Esophagus squamous epithelium (tissue), 5 donors: Measurements from ENCODE around the gene FBXO42. TPM values are rescaled to one million over a fixed set of nuclear protein-coding genes. Genes with fewer than 3 reads are reported as not detected.

ENCODE experiments used
- DNase-seq: peaks from one replicate; lab custom pipeline; 2025; lab: John Stamatoyannopoulos, UW
- H3K27ac ChIP-seq, 4 donors: fragments of 200-600 bp; sonication (generic); one replicate each; pipeline ENCODE4 v1.5.1; 2016 to 2019; ENCODE audit warnings: mild to moderate bottlenecking in 1 of 4
- H3K27me3 ChIP-seq, 4 donors: fragments of 200-600 bp; sonication (generic); 1 replicate in 3 of 4; 2 replicates in 1 of 4; pipeline versions ENCODE4 v1.5.1 to v1.6.0; 2017 to 2021; ENCODE audit warnings: antibody characterized with exemption in 1 of 4
- H3K36me3 ChIP-seq, 3 donors: fragments of 200-600 bp; sonication (generic); one replicate each; pipeline ENCODE4 v1.5.1; 2016 to 2019
- H3K4me1 ChIP-seq, 3 donors: fragments of 200-600 bp; sonication (generic); one replicate each; pipeline ENCODE4 v1.5.1; 2017 to 2019
- H3K4me3 ChIP-seq, 4 donors: fragments of 200-600 bp; sonication (generic); 1 replicate in 3 of 4; 2 replicates in 1 of 4; pipeline ENCODE4 v1.5.1; 2016 to 2019; ENCODE audit warnings: mild to moderate bottlenecking in 2 of 4, moderate library complexity in 1 of 4
- H3K9me3 ChIP-seq, 3 donors: fragments of 200-600 bp; sonication (generic); one replicate each; pipeline ENCODE4 v1.5.1; 2016 to 2019
- CTCF ChIP-seq, 6 experiments: fragments of 450-650 bp in 4 of 6; fragments of 200-600 bp in 2 of 6; sonication (generic) in 2 of 6; IDR thresholded peaks; one replicate each; pipeline ENCODE4 v1.5.1; 2016 to 2019; ENCODE audit warnings: antibody characterized with exemption in 6 of 6, mild to moderate bottlenecking in 4 of 6, moderate library complexity in 4 of 6
- POLR2A ChIP-seq, 4 donors: fragments of 450-650 bp; IDR thresholded peaks; one replicate each; pipeline ENCODE4 v1.6.1; 2017; ENCODE audit warnings: antibody characterized with exemption in 4 of 4, mild to moderate bottlenecking in 4 of 4, moderate library complexity in 3 of 4
- WGBS, 2 donors: methylation state at CpG; one replicate each; pipeline ENCODE4 v1.1.5; 2018; 5-methylcytosine and 5-hydroxymethylcytosine counted together
- intact Hi-C: fragments of 100-400 bp; cut with DNase I; formaldehyde crosslinking; loops from one replicate; pipeline ENCODE4 v1.15.0; 2022
- total RNA-seq, 4 donors: library from RNA; depleted of rRNA; stranded (reverse); fragments of >200 nt; gene quantifications; one replicate each; pipeline ENCODE4 v1.1.0, GENCODE V29; 2016
- donor health status: DM: yes; HTN: yes; CAD: no.

The FBXO42 gene
- total RNA-seq, 4 donors from 2014 or later = 15.9 to 29.0 (median 20.2) TPM

DNA sequence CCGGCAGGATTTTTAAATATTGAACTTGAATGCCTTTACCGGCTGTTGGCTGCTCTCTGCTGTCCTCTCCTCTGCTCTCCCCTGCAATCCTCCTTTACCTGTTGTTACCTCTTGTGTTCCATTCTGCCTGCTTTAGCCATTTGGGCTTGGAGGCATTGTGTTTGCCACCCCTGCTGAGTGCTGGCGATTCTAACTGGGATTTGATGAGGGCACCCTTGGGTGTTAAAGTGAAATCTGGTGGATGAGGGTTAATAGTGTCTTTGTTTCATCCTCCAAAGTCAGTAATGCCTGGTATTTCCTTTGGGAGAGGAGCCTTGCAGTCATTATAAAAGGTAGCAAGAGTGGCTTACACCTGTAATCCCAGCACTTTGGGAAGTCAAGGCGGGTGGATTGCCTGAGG lies 24.7 kb upstream of the FBXO42 start:
- intact Hi-C loops = no loop called here
- Histone ChIP-seq H3K9me3 (no peaks in the 10 kb centered on the region), H3K4me3 (no peak overlapping the region), H3K27me3 (no peaks in the 10 kb centered on the region), H3K4me1 (peaks cover 19 to 80% (median 36%) of the 10 kb centered on the region in 3 donors), H3K27ac (peak overlapping the region in 3 of 4 donors; percentile 19 to 68 (median 35)), H3K36me3 (peaks cover 0 to 15% (median 0%) of the 10 kb centered on the region in 3 donors)
- TF ChIP-seq POLR2A (IDR thresholded peaks at IDR 0.05) (no peak), CTCF (IDR thresholded peaks at IDR 0.05) (no peak)
- DNase-seq = no peak
- 50 to 67% methylated on average over 3 to 4 of the region's 4 CpGs for WGBS, 2 donors

DNA sequence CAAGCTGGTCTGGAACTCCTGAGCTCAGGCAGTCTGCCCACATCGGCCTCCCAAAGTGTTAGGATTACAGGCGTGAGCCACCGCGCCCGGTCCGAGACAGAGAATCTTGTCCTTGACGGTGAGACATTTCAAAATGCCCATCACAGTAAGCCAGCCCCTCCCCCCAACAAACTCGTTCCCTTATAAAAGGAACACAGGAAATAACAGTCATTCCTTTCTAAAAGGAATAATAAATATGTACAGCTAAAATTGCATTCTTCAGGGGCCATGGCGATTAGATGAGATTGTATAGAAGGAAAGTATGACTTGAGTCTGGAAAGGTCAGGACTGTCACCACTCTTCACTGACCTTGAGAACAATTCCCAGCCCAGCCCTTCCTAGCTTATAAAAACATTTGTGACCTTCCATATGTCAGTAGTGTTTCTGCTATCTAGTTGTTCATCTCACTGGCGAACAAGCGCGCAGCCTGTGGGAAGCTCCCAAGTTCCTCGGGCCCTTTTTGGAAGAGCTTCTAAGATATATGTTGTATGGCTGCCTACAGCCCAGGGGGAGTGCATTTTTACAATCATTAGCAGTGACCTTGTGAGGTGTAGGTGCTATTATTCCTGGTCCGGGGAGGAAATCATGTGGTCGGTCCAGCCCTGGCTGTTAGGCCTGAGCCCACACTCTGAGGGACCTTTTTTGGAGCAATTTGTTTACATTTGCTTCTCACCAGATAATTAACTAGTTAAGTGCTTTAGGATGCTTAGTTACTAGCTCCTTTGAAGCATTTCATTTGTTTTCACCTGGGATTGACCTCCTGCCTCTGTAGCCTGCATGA lies 23.5 kb upstream of the FBXO42 start:
- WGBS, 2 donors = 58% methylated on average over 10 of the region's 15 CpGs
- Histone ChIP-seq H3K4me1 (peaks cover 23 to 93% (median 45%) of the 10 kb centered on the region in 3 donors), H3K4me3 (peak overlapping the region in 1 of 4 donors; percentile 42)

GRCh38 chr1:16374266-16374665 lies 22.0 kb upstream of the FBXO42 start:
- H3K27ac ChIP-seq = peak overlapping the region in 3 of 4 donors; percentile 5 to 68 (median 21)
- intact Hi-C loops = no loop called here

More for the DNA sequence above, 23.5 kb upstream of the FBXO42 start:
- H3K27me3 ChIP-seq = no peaks in the 10 kb centered on the region
- no peaks in the 10 kb centered on the region for H3K9me3 ChIP-seq
- H3K27ac ChIP-seq = peak overlapping the region; percentile 20 to 68 (median 44)
- TF ChIP-seq CTCF (IDR thresholded peaks at IDR 0.05) (no peak), POLR2A (IDR thresholded peaks at IDR 0.05) (no peak)
- DNase-seq = no peak
- H3K36me3 ChIP-seq = peaks cover 0 to 15% (median 0%) of the 10 kb centered on the region in 3 donors
- intact Hi-C loops = no loop called here

GRCh38 chr1:16372535-16373285 lies 20.4 kb upstream of the FBXO42 start:
- intact Hi-C loops = no loop called here
- H3K4me3 ChIP-seq = no peak overlapping the region
- no peak for DNase-seq
- peaks cover 0 to 15% (median 0%) of the 10 kb centered on the region in 3 donors for H3K36me3 ChIP-seq
- TF ChIP-seq POLR2A (IDR thresholded peaks at IDR 0.05) = no peak
- TF ChIP-seq CTCF (IDR thresholded peaks at IDR 0.05) = no peak
- 89% methylated on average over 3 of the region's 3 CpGs for WGBS, 2 donors
- H3K9me3 ChIP-seq = no peaks in the 10 kb centered on the region
- no peak overlapping the region for H3K27ac ChIP-seq
- H3K4me1 ChIP-seq = peaks cover 30 to 94% (median 64%) of the 10 kb centered on the region in 3 donors
- H3K27me3 ChIP-seq = no peaks in the 10 kb centered on the region

More at GRCh38 chr1:16374266-16374665, 22.0 kb upstream of the FBXO42 start:
- Histone ChIP-seq H3K4me3 (no peak overlapping the region), H3K36me3 (peaks cover 0 to 15% (median 0%) of the 10 kb centered on the region in 3 donors), H3K9me3 (no peaks in the 10 kb centered on the region), H3K27me3 (no peaks in the 10 kb centered on the region), H3K4me1 (peaks cover 23 to 96% (median 55%) of the 10 kb centered on the region in 3 donors)
- 61 to 74% methylated on average over 3 of the region's 3 CpGs for WGBS, 2 donors
- no peak for TF ChIP-seq POLR2A (IDR thresholded peaks at IDR 0.05)
- TF ChIP-seq CTCF (IDR thresholded peaks at IDR 0.05) = no peak
- no peak for DNase-seq
